ENCODE measurements around the gene CAMTA1. TPM values are rescaled to one million over a fixed set of nuclear protein-coding genes. Genes with fewer than 3 reads are reported as not detected.

Gene CAMTA1
- total and polyA plus RNA-seq, 9 of the 15 experiments (the other 6 are each of a cell fraction or from before 2014, with no cell fraction given): 43.9 to 161 (median 65.9) TPM

DNA sequence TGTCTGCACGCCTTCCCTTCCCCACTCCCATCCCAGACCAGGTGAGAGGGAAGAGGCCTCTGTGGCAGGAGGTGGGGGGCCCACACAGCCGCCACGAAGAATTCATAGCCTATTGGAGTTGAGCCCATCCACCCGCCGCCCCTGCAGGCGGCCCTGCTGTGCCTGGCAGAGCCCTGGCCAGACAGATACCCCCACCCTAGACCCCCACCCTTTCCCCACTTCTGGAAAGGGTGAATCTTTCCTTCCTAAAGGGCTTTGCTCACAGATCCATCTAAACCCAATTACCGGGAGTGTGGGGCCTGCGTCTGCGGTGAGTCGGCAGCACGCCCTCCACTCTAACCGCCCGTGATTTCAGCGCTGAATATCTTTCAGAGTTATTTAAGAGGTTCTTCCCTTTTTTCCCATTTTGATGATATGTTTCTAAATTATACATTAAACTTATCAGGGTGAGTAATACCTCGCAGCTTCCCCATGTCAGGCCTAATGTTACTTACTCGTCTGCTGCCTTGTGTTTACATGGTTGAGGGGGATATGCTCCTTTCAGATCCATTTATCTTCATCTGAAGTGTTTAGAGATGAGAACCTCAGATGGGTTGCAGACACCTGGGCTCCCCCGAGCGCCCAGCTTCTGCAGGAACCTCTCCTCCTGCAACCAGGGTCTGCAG, 802.0 kb downstream of the CAMTA1 start:
- POLR2A ChIA-PET: interaction anchor here (0.6 kb wide), 1 partner anchor 42 kb away, joined by 3 read pairs; no protein-coding TSS in a partner anchor
- Histone ChIP-seq H3K4me3 (no peak overlapping the region), H3K9me1 (ENCODE audit: control insufficient read depth, insufficient read depth, low read length) (no peaks in the 10 kb centered on the region), H3K9ac (ENCODE audit: insufficient read depth in 1 of 2, low read depth in 2 of 2, low read length in 2 of 2) (no peak overlapping the region), H3K36me3 (ENCODE audit: control insufficient read depth, insufficient read depth, low read length) (no peaks in the 10 kb centered on the region), H3K9me3 (replicated peaks; ENCODE audit: control insufficient read depth, insufficient read depth, low read depth, low read length) (no peaks in the 10 kb centered on the region), H3K27ac (ENCODE audit: extremely low read depth, low read depth, low read length) (no peak overlapping the region), H3K27me3 (ENCODE audit: control insufficient read depth in 2 of 2, insufficient read depth in 2 of 2, low read length in 2 of 2) (peaks cover 50 to 89% of the 10 kb centered on the region in 2 experiments), H3K4me2 (ENCODE audit: insufficient read depth, low read length) (no peak overlapping the region), H3K4me1 (replicated peaks in 1 of 2; ENCODE audit: control insufficient read depth in 2 of 2, insufficient read depth in 2 of 2, low read length in 2 of 2) (peaks cover 10 to 14% of the 10 kb centered on the region in 2 experiments; a peak in 4 of 5 replicates), H4K20me1 (replicated peaks; ENCODE audit: control insufficient read depth, insufficient read depth, low read length) (peaks cover 32% of the 10 kb centered on the region), H3K79me2 (ENCODE audit: control insufficient read depth, insufficient read depth, low read length) (no peaks in the 10 kb centered on the region), H2AFZ (ENCODE audit: low read depth, low read length) (no peak overlapping the region)
- DNase-seq (ENCODE audit: extremely low read depth in 1 of 4, low spot score in 3 of 4): no peak
- WGBS (ENCODE audit: insufficient coverage, low coverage, missing lambda C conversion rate): 4% methylated on average over 17 of the region's 18 CpGs
- intact Hi-C loops (cut with micrococcal nuclease) (no loop called here), in situ Hi-C loops (cut with MboI) (no loop called here)
- ATAC-seq: no peak
- FAIRE-seq: no peak
- CTCF ChIA-PET (ENCODE audit: low intra/inter-chr PET ratio): no interaction called here
- BruUV-seq (replicated peaks): no TSS peak
- TF ChIP-seq ZNF253 (CRISPR knock-in tag; conservative IDR thresholded peaks at IDR 0.05) (no peak), MIER1 (IDR thresholded peaks at IDR 0.05; ENCODE audit: low read depth) (no peak), MCM7 (IDR thresholded peaks at IDR 0.05) (no peak), THRA (IDR thresholded peaks at IDR 0.05) (no peak), TFAM (CRISPR knock-in tag; conservative IDR thresholded peaks at IDR 0.05) (no peak), SIN3A (IDR thresholded peaks at IDR 0.05; ENCODE audit: borderline replicate concordance in 2 of 2, control insufficient read depth in 1 of 2, low read depth in 2 of 2, low read length in 2 of 2) (no peak), EP300 (IDR thresholded peaks at IDR 0.05; ENCODE audit: low read length) (no peak), HMG20B (CRISPR knock-in tag; IDR thresholded peaks at IDR 0.05) (no peak), CAMTA2 (CRISPR knock-in tag; conservative IDR thresholded peaks at IDR 0.05) (no peak)
- TF ChIP-seq, protein P1, sequence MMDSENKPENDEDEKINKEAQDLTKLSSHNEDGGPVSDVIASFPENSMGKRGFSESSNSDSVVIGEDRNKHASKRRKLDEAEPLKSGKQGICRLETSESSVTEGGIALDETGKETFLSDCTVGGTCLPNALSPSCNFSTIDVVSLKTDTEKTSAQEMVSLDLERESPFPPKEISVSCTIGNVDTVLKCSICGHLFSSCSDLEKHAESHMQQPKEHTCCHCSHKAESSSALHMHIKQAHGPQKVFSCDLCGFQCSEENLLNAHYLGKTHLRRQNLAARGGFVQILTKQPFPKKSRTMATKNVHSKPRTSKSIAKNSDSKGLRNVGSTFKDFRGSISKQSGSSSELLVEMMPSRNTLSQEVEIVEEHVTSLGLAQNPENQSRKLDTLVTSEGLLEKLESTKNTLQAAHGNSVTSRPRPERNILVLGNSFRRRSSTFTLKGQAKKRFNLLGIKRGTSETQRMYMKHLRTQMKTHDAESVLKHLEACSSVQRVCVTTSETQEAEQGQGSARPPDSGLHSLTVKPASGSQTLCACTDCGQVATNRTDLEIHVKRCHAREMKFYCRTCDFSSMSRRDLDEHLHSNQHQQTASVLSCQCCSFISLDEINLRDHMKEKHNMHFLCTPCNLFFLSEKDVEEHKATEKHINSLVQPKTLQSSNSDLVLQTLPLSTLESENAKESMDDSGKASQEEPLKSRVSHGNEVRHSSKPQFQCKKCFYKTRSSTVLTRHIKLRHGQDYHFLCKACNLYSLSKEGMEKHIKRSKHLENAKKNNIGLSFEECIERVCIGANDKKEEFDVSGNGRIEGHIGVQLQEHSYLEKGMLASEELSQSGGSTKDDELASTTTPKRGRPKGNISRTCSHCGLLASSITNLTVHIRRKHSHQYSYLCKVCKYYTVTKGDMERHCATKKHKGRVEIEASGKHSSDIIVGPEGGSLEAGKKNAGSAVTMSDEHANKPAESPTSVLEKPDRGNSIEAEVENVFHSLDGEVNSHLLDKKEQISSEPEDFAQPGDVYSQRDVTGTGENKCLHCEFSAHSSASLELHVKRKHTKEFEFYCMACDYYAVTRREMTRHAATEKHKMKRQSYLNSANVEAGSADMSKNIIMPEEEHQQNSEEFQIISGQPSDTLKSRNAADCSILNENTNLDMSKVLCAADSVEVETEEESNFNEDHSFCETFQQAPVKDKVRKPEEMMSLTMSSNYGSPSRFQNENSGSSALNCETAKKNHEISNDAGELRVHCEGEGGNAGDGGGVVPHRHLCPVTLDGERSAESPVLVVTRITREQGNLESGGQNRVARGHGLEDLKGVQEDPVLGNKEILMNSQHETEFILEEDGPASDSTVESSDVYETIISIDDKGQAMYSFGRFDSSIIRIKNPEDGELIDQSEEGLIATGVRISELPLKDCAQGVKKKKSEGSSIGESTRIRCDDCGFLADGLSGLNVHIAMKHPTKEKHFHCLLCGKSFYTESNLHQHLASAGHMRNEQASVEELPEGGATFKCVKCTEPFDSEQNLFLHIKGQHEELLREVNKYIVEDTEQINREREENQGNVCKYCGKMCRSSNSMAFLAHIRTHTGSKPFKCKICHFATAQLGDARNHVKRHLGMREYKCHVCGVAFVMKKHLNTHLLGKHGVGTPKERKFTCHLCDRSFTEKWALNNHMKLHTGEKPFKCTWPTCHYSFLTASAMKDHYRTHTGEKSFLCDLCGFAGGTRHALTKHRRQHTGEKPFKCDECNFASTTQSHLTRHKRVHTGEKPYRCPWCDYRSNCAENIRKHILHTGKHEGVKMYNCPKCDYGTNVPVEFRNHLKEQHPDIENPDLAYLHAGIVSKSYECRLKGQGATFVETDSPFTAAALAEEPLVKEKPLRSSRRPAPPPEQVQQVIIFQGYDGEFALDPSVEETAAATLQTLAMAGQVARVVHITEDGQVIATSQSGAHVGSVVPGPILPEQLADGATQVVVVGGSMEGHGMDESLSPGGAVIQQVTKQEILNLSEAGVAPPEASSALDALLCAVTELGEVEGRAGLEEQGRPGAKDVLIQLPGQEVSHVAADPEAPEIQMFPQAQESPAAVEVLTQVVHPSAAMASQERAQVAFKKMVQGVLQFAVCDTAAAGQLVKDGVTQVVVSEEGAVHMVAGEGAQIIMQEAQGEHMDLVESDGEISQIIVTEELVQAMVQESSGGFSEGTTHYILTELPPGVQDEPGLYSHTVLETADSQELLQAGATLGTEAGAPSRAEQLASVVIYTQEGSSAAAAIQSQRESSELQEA (IDR thresholded peaks at IDR 0.05; ENCODE audit: low read depth): no peak
